Myocyte (in vitro differentiated cells): ENCODE results near the gene PARVA. TPM values are rescaled to one million over a fixed set of nuclear protein-coding genes. Genes with fewer than 3 reads are reported as not detected.
"Not testable (repeated sequence)": the region's sequence is repeated elsewhere in the genome, so short reads cannot be mapped to it uniquely, and the experiment has no call there.

ENCODE experiments used
- DNase-seq: peaks from one replicate; pipeline ENCODE4 v3.0.0-alpha.2; 2012; ENCODE audit warnings: low read depth
- polyA plus RNA-seq: library from polyadenylated mRNA; unstranded; fragments of >200 nt; gene quantifications from one replicate; pipeline ENCODE4 v1.2.1, GENCODE V29; 2012; ENCODE audit warnings: missing spikeins
- total RNA-seq: library from RNA; depleted of rRNA; stranded (reverse); fragments of >200 nt; gene quantifications from 2 replicates; pipeline ENCODE4 v1.2.3, GENCODE V29; 2014

Gene PARVA
- 70.5 and 74.5 TPM in 2 replicates for total RNA-seq
- 107 TPM for polyA plus RNA-seq

- DNase-seq, result peak; percentile 92
These were observed at the start of gene PARVA for GRCh38 chr11:12377106-12377823. TSS of gene PARVA (plus strand) at chr11:12377571. CDS start at chr11:12377648, 77 bp downstream.

GRCh38 chr11:12329169-12329568 is 48.2 kb upstream of the PARVA start:
- DNase-seq, result no peak

GRCh38 chr11:12329797-12330196 is 47.6 kb upstream of the PARVA start:
- no peak for DNase-seq

- no peak for DNase-seq
These were observed 46.7 kb upstream of the PARVA start for GRCh38 chr11:12330485-12331231.

- DNase-seq, result peak; percentile 93
These were observed 46.0 kb upstream of the PARVA start for GRCh38 chr11:12331239-12331874.

- DNase-seq, result no peak
These were observed 33.8 kb upstream of the PARVA start for GRCh38 chr11:12343526-12343925.

GRCh38 chr11:12353534-12353933 is 23.8 kb upstream of the PARVA start:
- DNase-seq, result no peak

- DNase-seq, result no peak
These were observed 22.4 kb upstream of the PARVA start for GRCh38 chr11:12354750-12355545.

GRCh38 chr11:12356944-12357655 is 20.3 kb upstream of the PARVA start:
- DNase-seq, result no peak

GRCh38 chr11:12357697-12358096 is 19.7 kb upstream of the PARVA start:
- not testable (repeated sequence) for DNase-seq

- DNase-seq, result no peak
These were observed 18.8 kb upstream of the PARVA start for GRCh38 chr11:12358302-12359188.

GRCh38 chr11:12359761-12360160 is 17.6 kb upstream of the PARVA start:
- no peak for DNase-seq

- DNase-seq, result no peak
These were observed 15.7 kb upstream of the PARVA start for GRCh38 chr11:12361682-12362081.

- no peak for DNase-seq
These were observed 14.5 kb upstream of the PARVA start for GRCh38 chr11:12362857-12363256.

- DNase-seq, result no peak
These were observed 14.0 kb upstream of the PARVA start for GRCh38 chr11:12363373-12363772.

- DNase-seq, result not testable (repeated sequence)
These were observed 11.3 kb upstream of the PARVA start for GRCh38 chr11:12365965-12366575.

- DNase-seq, result not testable (repeated sequence)
These were observed 10.3 kb upstream of the PARVA start for GRCh38 chr11:12367057-12367456.

GRCh38 chr11:12372111-12372510 is 5.3 kb upstream of the PARVA start:
- no peak for DNase-seq

- DNase-seq, result no peak
These were observed 1.7 kb upstream of the PARVA start for GRCh38 chr11:12375720-12376119.
